SK-N-MC (cell line): ENCODE results near the gene USP14.

Experiments
- EZH2 ChIP-seq: fragments of 200-600 bp; sonication (generic); IDR thresholded peaks from one replicate; pipeline ENCODE4 v1.6.1; 2017; ENCODE audit warnings: antibody characterized with exemption
- POLR2AphosphoS5 ChIP-seq: IDR thresholded peaks from 2 replicates; pipeline ENCODE4 v1.6.1; 2012; ENCODE audit warnings: mild to moderate bottlenecking, low read depth, low read length, borderline replicate concordance

GRCh38 chr18:248053-248452 is 89.7 kb downstream of the USP14 start:
- TF ChIP-seq EZH2, result no peak
- no peak for TF ChIP-seq POLR2AphosphoS5
